Endothelial cell of umbilical vein (primary cell): ENCODE results near the gene MGLL. TPM values are rescaled to one million over a fixed set of nuclear protein-coding genes. Genes with fewer than 3 reads are reported as not detected.

Source experiments
- BruUV-seq: library from RNA; stranded (reverse); fragments of 400-500 nt; replicated peaks from 2 replicates; lab custom pipeline; 2021; lab: Mats Ljungman, UMichigan
- CTCF ChIA-PET: fragments of 300-600, 350-600 bp; sonication (Branson Sonifier 250); formaldehyde crosslinking; loops from one replicate; lab custom pipeline; 2021; ENCODE audit warnings: antibody characterized with exemption, inconsistent platforms; lab: Charles Lee
- POLR2A ChIA-PET: fragments of 300-600, 350-600 bp; sonication (Branson Sonifier 250); formaldehyde crosslinking; loops from one replicate; lab custom pipeline; 2021; ENCODE audit warnings: antibody characterized with exemption, inconsistent platforms; lab: Charles Lee
- DNase-seq: peaks from one replicate; pipeline ENCODE4 v3.0.0-alpha.2; 2011; ENCODE audit warnings: low read depth, low spot score
- FAIRE-seq: peaks from 2 replicates; lab custom pipeline; 2011; peaks lifted over from hg19 to GRCh38; lab: Jason Lieb, UNC
- H2AFZ ChIP-seq: 2 replicates; pipeline ENCODE4 v1.6.0; 2012; ENCODE audit warnings: low read depth, low read length, control low read depth, inconsistent platforms
- H3K27ac ChIP-seq: 2 replicates; pipeline ENCODE4 v1.5.1; 2011; ENCODE audit warnings: low read depth, mild to moderate bottlenecking, control low read depth, low read length, moderate library complexity; ENCODE audit not compliant: insufficient read depth
- H3K27me3 ChIP-seq, 2 experiments: 2 replicates each; pipeline versions ENCODE4 v1.6.0 to v1.6.1; 2011; ENCODE audit warnings: low read length in 2 of 2, mixed read lengths in 1 of 2; ENCODE audit not compliant: control insufficient read depth in 2 of 2, insufficient read depth in 2 of 2
- H3K36me3 ChIP-seq, 2 experiments: 2 replicates in 1 of 2; 3 replicates in 1 of 2; pipeline ENCODE4 v1.5.1; 2011; ENCODE audit warnings: low read length in 2 of 2, mild to moderate bottlenecking in 1 of 2, moderate library complexity in 1 of 2; ENCODE audit not compliant: control insufficient read depth in 2 of 2, insufficient read depth in 2 of 2; ENCODE audit errors: extremely low read depth in 1 of 2
- H3K4me1 ChIP-seq: 3 replicates; pipeline ENCODE4 v1.5.1; 2011; ENCODE audit warnings: mild to moderate bottlenecking, low read length; ENCODE audit not compliant: control insufficient read depth, insufficient read depth; ENCODE audit errors: extremely low read depth
- H3K4me2 ChIP-seq: 2 replicates; pipeline ENCODE4 v1.6.1; 2011; ENCODE audit warnings: low read length, control low read depth, mixed read lengths; ENCODE audit not compliant: insufficient read depth
- H3K4me3 ChIP-seq, 3 experiments: fragments of 200-600 bp in 1 of 3; sonication (generic), shearing (Covaris generic) in 1 of 3; replicated peaks in 1 of 3; 2 replicates each; pipeline ENCODE4 v1.5.1; 2011 to 2016; ENCODE audit warnings: control low read depth in 3 of 3, low read length in 3 of 3, mild to moderate bottlenecking in 2 of 3, inconsistent platforms in 1 of 3, low read depth in 1 of 3, moderate library complexity in 1 of 3; ENCODE audit not compliant: insufficient read depth in 1 of 3
- H3K79me2 ChIP-seq: 2 replicates; pipeline ENCODE4 v1.6.0; 2012; ENCODE audit warnings: low read length, inconsistent platforms; ENCODE audit not compliant: control insufficient read depth, insufficient read depth
- H3K9ac ChIP-seq: replicated peaks from 2 replicates; pipeline ENCODE3; 2011; ENCODE audit warnings: low read length, control low read depth; ENCODE audit not compliant: insufficient read depth; ENCODE audit errors: extremely low read depth
- H3K9me1 ChIP-seq: replicated peaks from 3 replicates; pipeline ENCODE4 v1.6.0; 2011; ENCODE audit warnings: mild to moderate bottlenecking, low read length; ENCODE audit not compliant: control insufficient read depth, insufficient read depth; ENCODE audit errors: extremely low read depth
- H3K9me3 ChIP-seq: replicated peaks from 2 replicates; pipeline ENCODE4 v1.5.1; 2012; ENCODE audit warnings: low read length, inconsistent platforms; ENCODE audit not compliant: control insufficient read depth, insufficient read depth
- H4K20me1 ChIP-seq: replicated peaks from 2 replicates; pipeline ENCODE3; 2011; ENCODE audit warnings: mild to moderate bottlenecking, low read length; ENCODE audit not compliant: control insufficient read depth, insufficient read depth; ENCODE audit errors: extremely low read depth
- MYC ChIP-seq: IDR thresholded peaks from one replicate; pipeline ENCODE4 v1.6.1; 2011; ENCODE audit warnings: mild to moderate bottlenecking, low read depth, low read length
- POLR2A ChIP-seq: IDR thresholded peaks from 2 replicates; pipeline ENCODE4 v1.6.1; 2012; ENCODE audit warnings: low read depth, mild to moderate bottlenecking, control low read depth, low read length
- POLR2AphosphoS5 ChIP-seq: IDR thresholded peaks from 2 replicates; pipeline ENCODE4 v1.6.1; 2012; ENCODE audit warnings: low read depth, mild to moderate bottlenecking, control low read depth, low read length, moderate library complexity; ENCODE audit not compliant: insufficient read depth
- dilution Hi-C: fragments of 300-500 bp; cut with MboI; formaldehyde crosslinking; loops from one replicate; pipeline ENCODE4 v1.15.0; 2019; ENCODE audit warnings: low sequenced_read_pairs; ENCODE audit not compliant: extremely low pct_ligation_motif_present
- intact Hi-C: fragments of 100-400 bp; cut with micrococcal nuclease; formaldehyde crosslinking; loops from one replicate; pipeline ENCODE4 v1.10.0; 2022
- polyA plus RNA-seq, 4 experiments: library from polyadenylated mRNA; depleted of rRNA in 3 of 4; stranded (reverse) in 3 of 4; unstranded in 1 of 4; fragments of >200 nt; gene quantifications; 2 replicates each; pipeline versions ENCODE4 v1.2.1 to v1.2.3, GENCODE V29; 2011 to 2012; ENCODE audit warnings: missing spikeins in 1 of 4
- total RNA-seq: library from RNA; stranded (reverse); gene quantifications from 2 replicates; pipeline ENCODE4 v1.2.3, GENCODE V29; 2021

The MGLL gene
- total and polyA plus RNA-seq, 2 donors (not counting 3 experiments of a cell fraction or from before 2014, with no cell fraction given): 30.7 to 60.2 TPM

GRCh38 chr3:127714125-127714571 lies 108.2 kb downstream of the MGLL start:
- dilution Hi-C loops (no loop called here), intact Hi-C loops (loop anchor here (1.0 to 2.0 kb wide), 2 partner anchors 23 to 108 kb away; partner anchors contain the start of gene MGLL)
- no TSS peak for BruUV-seq
- Histone ChIP-seq H3K27me3 (no peaks in the 10 kb centered on the region), H3K79me2 (no peaks in the 10 kb centered on the region), H3K9ac (peak overlapping the region; percentile 5), H4K20me1 (no peaks in the 10 kb centered on the region), H3K9me3 (no peaks in the 10 kb centered on the region), H3K27ac (peak overlapping the region; percentile 23), H3K9me1 (no peaks in the 10 kb centered on the region), H3K4me1 (peaks cover 21% of the 10 kb centered on the region), H3K36me3 (no peaks in the 10 kb centered on the region), H3K4me2 (peak overlapping the region; percentile 40), H3K4me3 (no peak overlapping the region), H2AFZ (peak overlapping the region; percentile 53)
- DNase-seq (peak; percentile 77), FAIRE-seq (peak; percentile 96)
- peak; percentile 26 for TF ChIP-seq POLR2AphosphoS5
- no peak for TF ChIP-seq POLR2A
- CTCF ChIA-PET: interaction anchor here (0.8 to 2.4 kb wide), 10 partner anchors 10 to 139 kb away, joined by 3 to 26 read pairs (median 4); no protein-coding TSS in a partner anchor
- POLR2A ChIA-PET: no interaction called here

- CTCF ChIA-PET: interaction anchor here (1.0 to 2.4 kb wide), 8 partner anchors 16 to 138 kb away, joined by 3 to 26 read pairs (median 4); no protein-coding TSS in a partner anchor
Measured at GRCh38 chr3:127712881-127713771, 109.2 kb downstream of the MGLL start.

More at GRCh38 chr3:127712881-127713771, 109.2 kb downstream of the MGLL start:
- no peaks in the 10 kb centered on the region for H4K20me1 ChIP-seq
- H3K36me3 ChIP-seq: no peaks in the 10 kb centered on the region
- H3K4me1 ChIP-seq: peaks cover 21% of the 10 kb centered on the region
- no peaks in the 10 kb centered on the region for H3K79me2 ChIP-seq
- POLR2A ChIA-PET: no interaction called here
- TF ChIP-seq MYC (no peak), POLR2A (peak; percentile 20)
- peak overlapping the region; percentile 40 for H3K4me2 ChIP-seq
- H3K9ac ChIP-seq: peak overlapping the region; percentile 5
- H3K27me3 ChIP-seq: no peaks in the 10 kb centered on the region
- H3K9me3 ChIP-seq: no peaks in the 10 kb centered on the region
- peak overlapping the region; percentile 23 for H3K27ac ChIP-seq
- FAIRE-seq: no peak
- H3K9me1 ChIP-seq: no peaks in the 10 kb centered on the region
- H3K4me3 ChIP-seq: no peak overlapping the region
- no TSS peak for BruUV-seq
- H2AFZ ChIP-seq: no peak overlapping the region
- DNase-seq: peak; percentile 26
- dilution Hi-C loops (no loop called here), intact Hi-C loops (no loop called here)
